Trophoblast cell (in vitro differentiated cells and primary cell): Measurements from ENCODE around the gene MAVS.

Source experiments
- DNase-seq, 2 donors: peaks; one replicate each; pipeline ENCODE4 v3.0.0-alpha.2; 2016
- H2AFZ ChIP-seq: 2 replicates; pipeline ENCODE4 v1.6.1; 2013; ENCODE audit warnings: low read length, moderate library complexity, mild to moderate bottlenecking; ENCODE audit not compliant: insufficient read depth, poor library complexity
- H2AK5ac ChIP-seq: 2 replicates; pipeline ENCODE4 v1.6.1; 2013; ENCODE audit warnings: mild to moderate bottlenecking, low read length
- H2BK120ac ChIP-seq: 2 replicates; pipeline ENCODE4 v1.6.1; 2013; ENCODE audit warnings: low read length, mild to moderate bottlenecking, moderate library complexity; ENCODE audit not compliant: insufficient read depth, poor library complexity
- H2BK12ac ChIP-seq: 2 replicates; pipeline ENCODE4 v1.6.1; 2013; ENCODE audit warnings: mild to moderate bottlenecking, low read length, moderate library complexity
- H2BK5ac ChIP-seq: 2 replicates; pipeline ENCODE4 v1.6.1; 2013; ENCODE audit warnings: low read length, low read depth, moderate library complexity, mild to moderate bottlenecking; ENCODE audit not compliant: poor library complexity
- H3K14ac ChIP-seq: 2 replicates; pipeline ENCODE4 v1.6.1; 2013; ENCODE audit warnings: mild to moderate bottlenecking, low read length
- H3K18ac ChIP-seq: 2 replicates; pipeline ENCODE4 v1.6.1; 2013; ENCODE audit warnings: mild to moderate bottlenecking, low read length
- H3K23ac ChIP-seq: 2 replicates; pipeline ENCODE4 v1.6.1; 2013; ENCODE audit warnings: low read length
- H3K27ac ChIP-seq: 2 replicates; pipeline ENCODE4 v1.5.1; 2013; ENCODE audit warnings: low read depth, mild to moderate bottlenecking, inconsistent platforms, low read length, moderate library complexity
- H3K27me3 ChIP-seq: 2 replicates; pipeline ENCODE4 v1.6.1; 2013; ENCODE audit warnings: inconsistent platforms, mild to moderate bottlenecking, low read length, moderate library complexity; ENCODE audit not compliant: insufficient read depth
- H3K36me3 ChIP-seq, 2 experiments: 1 replicate in 1 of 2; 2 replicates in 1 of 2; pipeline ENCODE4 v1.6.1; 2013; ENCODE audit warnings: low read length in 2 of 2, mild to moderate bottlenecking in 2 of 2, moderate library complexity in 1 of 2; ENCODE audit not compliant: insufficient read depth in 2 of 2, control insufficient read depth in 1 of 2
- H3K4ac ChIP-seq: 2 replicates; pipeline ENCODE4 v1.6.1; 2013; ENCODE audit warnings: low read depth, mild to moderate bottlenecking, low read length, moderate library complexity
- H3K4me1 ChIP-seq, 2 experiments: 1 replicate in 1 of 2; 2 replicates in 1 of 2; pipeline ENCODE4 v1.6.1; 2013; ENCODE audit warnings: low read length in 2 of 2, mild to moderate bottlenecking in 2 of 2, moderate library complexity in 1 of 2; ENCODE audit not compliant: insufficient read depth in 2 of 2, control insufficient read depth in 1 of 2
- H3K4me2 ChIP-seq: 2 replicates; pipeline ENCODE4 v1.6.1; 2013; ENCODE audit warnings: inconsistent platforms, mild to moderate bottlenecking, low read length, moderate library complexity
- H3K4me3 ChIP-seq: 2 replicates; pipeline ENCODE4 v1.5.1; 2013; ENCODE audit warnings: mild to moderate bottlenecking, low read depth, low read length, inconsistent platforms
- H3K79me1 ChIP-seq: one replicate; pipeline ENCODE4 v1.6.1; 2013; ENCODE audit warnings: low read length
- H3K79me2 ChIP-seq: 2 replicates; pipeline ENCODE4 v1.6.1; 2013; ENCODE audit warnings: low read length, mild to moderate bottlenecking; ENCODE audit not compliant: control insufficient read depth, insufficient read depth, poor library complexity
- H3K9ac ChIP-seq: 2 replicates; pipeline ENCODE4 v1.6.1; 2013; ENCODE audit warnings: mild to moderate bottlenecking, low read length
- H3K9me3 ChIP-seq: 2 replicates; pipeline ENCODE4 v1.6.1; 2013; ENCODE audit warnings: low read depth, mild to moderate bottlenecking, control low read depth, inconsistent platforms, low read length; ENCODE audit not compliant: insufficient read depth
- H4K12ac ChIP-seq: 2 replicates; pipeline ENCODE4 v1.6.1; 2013; ENCODE audit warnings: low read depth, mild to moderate bottlenecking, low read length, moderate library complexity
- H4K8ac ChIP-seq: 2 replicates; pipeline ENCODE4 v1.6.1; 2013; ENCODE audit warnings: low read depth, mild to moderate bottlenecking, low read length, moderate library complexity
- H4K91ac ChIP-seq: one replicate; pipeline ENCODE4 v1.6.1; 2013; ENCODE audit warnings: low read depth, mild to moderate bottlenecking, low read length, moderate library complexity
- WGBS: extraction: QIAGEN DNeasy Blood & Tissue Kit; methylation state at CpG from one replicate; pipeline ENCODE4 v1.1.7; 2013; ENCODE audit warnings: missing lambda C conversion rate; ENCODE audit not compliant: insufficient read length, insufficient coverage; ENCODE audit errors: extremely low coverage; 5-methylcytosine and 5-hydroxymethylcytosine counted together

The MAVS gene

DNA sequence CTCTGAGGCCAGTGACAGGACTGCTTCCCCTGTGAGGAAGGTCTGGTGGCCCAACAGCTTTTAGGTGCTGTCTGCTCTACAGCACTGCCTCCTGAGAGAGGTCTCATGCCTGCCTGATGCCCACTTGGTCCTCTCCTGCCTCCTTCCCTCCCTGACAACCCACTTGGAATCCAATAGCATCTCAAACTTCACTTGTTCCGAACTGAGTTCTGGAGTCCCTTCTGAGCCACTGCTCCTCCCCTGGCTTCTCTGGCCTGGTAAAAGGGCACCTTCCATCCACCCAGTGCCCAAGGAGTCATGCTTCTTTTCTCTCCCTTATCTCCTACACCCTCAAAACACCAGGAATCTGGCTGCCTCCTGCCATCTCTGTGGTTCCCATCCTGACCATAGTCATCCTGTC lies 1.9 kb downstream of the MAVS start:
- H2BK120ac ChIP-seq = no peak overlapping the region
- no CpG with 5 or more reads among the region's 1 CpG for WGBS
- peaks cover 11% of the 10 kb centered on the region for H3K79me1 ChIP-seq
- no peak overlapping the region for H4K12ac ChIP-seq
- H3K4me3 ChIP-seq = no peak overlapping the region
- H3K79me2 ChIP-seq = peaks cover 13% of the 10 kb centered on the region
- peak overlapping the region; percentile 42 for H3K4ac ChIP-seq
- H2AK5ac ChIP-seq = no peak overlapping the region
- no peak for DNase-seq
- H2BK12ac ChIP-seq = no peak overlapping the region
- H3K9ac ChIP-seq = no peak overlapping the region
- H4K8ac ChIP-seq = no peak overlapping the region
- H3K27ac ChIP-seq = no peak overlapping the region
- peaks cover 8 to 18% of the 10 kb centered on the region in 2 experiments for H3K4me1 ChIP-seq
- H4K91ac ChIP-seq = no peak overlapping the region
- H3K18ac ChIP-seq = peak overlapping the region; percentile 38
- no peak overlapping the region for H3K4me2 ChIP-seq
- peaks cover 0 to 2% of the 10 kb centered on the region in 2 experiments for H3K36me3 ChIP-seq
- H3K23ac ChIP-seq = no peak overlapping the region
- no peaks in the 10 kb centered on the region for H3K9me3 ChIP-seq
- H2AFZ ChIP-seq = no peak overlapping the region
- peak overlapping the region; percentile 24 for H2BK5ac ChIP-seq
- no peak overlapping the region for H3K14ac ChIP-seq
- no peaks in the 10 kb centered on the region for H3K27me3 ChIP-seq

DNA sequence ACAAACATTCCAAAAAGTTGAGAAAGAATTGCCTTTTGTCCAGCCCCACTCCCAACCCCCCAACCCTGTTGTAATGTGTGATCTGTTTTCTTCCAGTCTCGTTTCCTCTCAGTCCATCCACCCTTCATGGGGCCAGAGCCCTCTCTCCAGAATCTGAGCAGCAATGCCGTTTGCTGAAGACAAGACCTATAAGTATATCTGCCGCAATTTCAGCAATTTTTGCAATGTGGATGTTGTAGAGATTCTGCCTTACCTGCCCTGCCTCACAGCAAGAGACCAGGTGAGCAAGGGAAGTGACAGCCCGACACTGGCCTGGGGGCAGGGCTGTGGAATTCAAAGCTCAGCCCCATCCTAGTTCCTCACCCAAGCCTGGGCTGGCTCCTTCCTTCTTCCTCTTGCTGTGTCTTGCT lies 7.8 kb downstream of the MAVS start:
- no peaks in the 10 kb centered on the region for H3K9me3 ChIP-seq
- no peak overlapping the region for H3K18ac ChIP-seq
- H2BK120ac ChIP-seq = no peak overlapping the region
- no peaks in the 10 kb centered on the region for H3K79me2 ChIP-seq
- no peak overlapping the region for H2BK5ac ChIP-seq
- peaks cover 27 to 34% of the 10 kb centered on the region in 2 experiments for H3K36me3 ChIP-seq
- no peak overlapping the region for H4K8ac ChIP-seq
- H3K79me1 ChIP-seq = no peaks in the 10 kb centered on the region
- H3K4ac ChIP-seq = no peak overlapping the region
- no peak overlapping the region for H4K91ac ChIP-seq
- no peak overlapping the region for H3K9ac ChIP-seq
- H3K14ac ChIP-seq = no peak overlapping the region
- DNase-seq = peak; percentile 95 to 98
- WGBS = no CpG with 5 or more reads among the region's 4 CpGs
- no peak overlapping the region for H3K23ac ChIP-seq
- peak overlapping the region; percentile 11 for H3K27ac ChIP-seq
- H3K4me3 ChIP-seq = no peak overlapping the region
- H3K4me2 ChIP-seq = no peak overlapping the region
- no peak overlapping the region for H2AFZ ChIP-seq
- H4K12ac ChIP-seq = no peak overlapping the region
- H2BK12ac ChIP-seq = no peak overlapping the region
- no peak overlapping the region for H2AK5ac ChIP-seq
- no peaks in the 10 kb centered on the region for H3K27me3 ChIP-seq
- H3K4me1 ChIP-seq = peaks cover 0 to 5% of the 10 kb centered on the region in 2 experiments

DNA sequence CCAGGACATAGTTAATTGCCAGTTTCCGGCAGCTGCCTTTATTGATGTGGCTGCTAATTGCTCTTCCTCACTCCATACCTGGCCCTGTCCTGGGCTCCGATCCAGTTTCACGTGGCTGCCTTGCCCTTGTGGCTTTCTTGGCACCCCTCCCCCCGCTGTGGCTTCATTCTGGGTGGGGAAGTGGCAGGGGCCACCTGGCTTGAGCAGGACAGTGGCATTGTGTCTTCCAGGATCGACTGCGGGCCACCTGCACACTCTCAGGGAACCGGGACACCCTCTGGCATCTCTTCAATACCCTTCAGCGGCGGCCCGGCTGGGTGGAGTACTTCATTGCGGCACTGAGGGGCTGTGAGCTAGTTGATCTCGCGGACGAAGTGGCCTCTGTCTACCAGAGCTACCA lies 10.8 kb downstream of the MAVS start:
- H3K14ac ChIP-seq = no peak overlapping the region
- H2BK120ac ChIP-seq = no peak overlapping the region
- no peak overlapping the region for H2AK5ac ChIP-seq
- H3K27ac ChIP-seq = no peak overlapping the region
- H4K12ac ChIP-seq = no peak overlapping the region
- WGBS = no CpG with 5 or more reads among the region's 14 CpGs
- no peaks in the 10 kb centered on the region for H3K27me3 ChIP-seq
- no peak overlapping the region for H3K18ac ChIP-seq
- no peak overlapping the region for H3K4me3 ChIP-seq
- H3K4me2 ChIP-seq = no peak overlapping the region
- H2BK5ac ChIP-seq = no peak overlapping the region
- no peaks in the 10 kb centered on the region for H3K79me1 ChIP-seq
- no peaks in the 10 kb centered on the region for H3K79me2 ChIP-seq
- no peak for DNase-seq
- no peak overlapping the region for H3K9ac ChIP-seq
- H3K4me1 ChIP-seq = peaks cover 0 to 5% of the 10 kb centered on the region in 2 experiments
- H3K23ac ChIP-seq = no peak overlapping the region
- peaks cover 4% of the 10 kb centered on the region for H3K9me3 ChIP-seq
- H2BK12ac ChIP-seq = no peak overlapping the region
- H2AFZ ChIP-seq = no peak overlapping the region
- peaks cover 44 to 51% of the 10 kb centered on the region in 2 experiments for H3K36me3 ChIP-seq
- no peak overlapping the region for H4K91ac ChIP-seq
- no peak overlapping the region for H3K4ac ChIP-seq
- no peak overlapping the region for H4K8ac ChIP-seq

DNA sequence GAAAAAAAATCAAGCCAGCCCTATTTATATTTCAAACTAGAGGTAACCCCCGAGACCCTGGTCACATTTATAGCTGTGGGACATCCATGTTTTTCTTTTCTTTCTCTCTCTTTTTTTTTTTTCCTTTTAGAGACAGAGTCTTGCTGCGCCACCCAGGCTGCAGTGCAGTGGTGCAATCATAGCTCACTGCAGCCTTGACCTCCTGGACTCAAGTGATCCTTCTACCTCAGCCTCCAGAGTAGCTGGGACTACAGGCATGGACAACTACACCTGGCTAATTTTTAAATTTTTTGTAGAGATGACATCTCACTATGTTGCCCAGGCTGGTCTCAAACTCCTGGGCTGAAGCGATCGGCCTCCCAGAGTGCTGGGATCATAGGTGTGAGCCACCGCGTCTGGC lies 12.1 kb downstream of the MAVS start:
- Histone ChIP-seq H3K4me3 (no peak overlapping the region), H3K27ac (no peak overlapping the region), H3K9ac (no peak overlapping the region), H3K23ac (no peak overlapping the region), H3K4me2 (no peak overlapping the region), H3K79me1 (no peaks in the 10 kb centered on the region), H2AK5ac (no peak overlapping the region), H3K14ac (no peak overlapping the region), H3K4me1 (peaks cover 0 to 3% of the 10 kb centered on the region in 2 experiments), H4K91ac (no peak overlapping the region), H3K18ac (no peak overlapping the region), H2BK5ac (no peak overlapping the region), H3K36me3 (peaks cover 57 to 63% of the 10 kb centered on the region in 2 experiments), H3K4ac (no peak overlapping the region), H2BK120ac (no peak overlapping the region), H2AFZ (no peak overlapping the region), H3K27me3 (no peaks in the 10 kb centered on the region), H4K12ac (no peak overlapping the region), H3K79me2 (no peaks in the 10 kb centered on the region), H2BK12ac (no peak overlapping the region), H3K9me3 (peaks cover 4% of the 10 kb centered on the region), H4K8ac (no peak overlapping the region)
- no CpG with 5 or more reads among the region's 6 CpGs for WGBS
- no peak for DNase-seq
